Right renal cortex interstitium (tissue), 3 donors: ENCODE results near the gene MICAL2. TPM values are rescaled to one million over a fixed set of nuclear protein-coding genes. Genes with fewer than 3 reads are reported as not detected.

ENCODE experiments used
- DNase-seq, 3 donors: peaks; one replicate each; pipeline ENCODE4 v3.0.0-alpha.2; 2013; ENCODE audit warnings: low read depth in 3 of 3, low spot score in 2 of 3
- polyA plus RNA-seq, 3 donors: library from polyadenylated mRNA; unstranded; fragments of 120-200 nt; gene quantifications; one replicate each; pipeline ENCODE4 v1.2.1, GENCODE V29; 2013; ENCODE audit not compliant: insufficient read length in 3 of 3

Gene MICAL2
- polyA plus RNA-seq, 3 donors: 6.7 to 8.3 (median 7.1) TPM

GRCh38 chr11:12219757-12220156 lies 109.4 kb downstream of the MICAL2 start:
- DNase-seq: no peak

GRCh38 chr11:12220305-12220704 lies 109.9 kb downstream of the MICAL2 start:
- no peak for DNase-seq

GRCh38 chr11:12221051-12221535 lies 110.7 kb downstream of the MICAL2 start:
- no peak for DNase-seq

- no peak for DNase-seq
These were observed 111.8 kb downstream of the MICAL2 start for GRCh38 chr11:12222055-12222792.

- DNase-seq: no peak
These were observed 113.6 kb downstream of the MICAL2 start for GRCh38 chr11:12223771-12224536.

GRCh38 chr11:12224537-12224893 lies 114.1 kb downstream of the MICAL2 start:
- no peak for DNase-seq

- DNase-seq: no peak
These were observed 114.8 kb downstream of the MICAL2 start for GRCh38 chr11:12225046-12225739.

- no peak for DNase-seq
These were observed 115.7 kb downstream of the MICAL2 start for GRCh38 chr11:12226093-12226492.

GRCh38 chr11:12229450-12230229 lies 119.2 kb downstream of the MICAL2 start:
- DNase-seq: no peak

GRCh38 chr11:12232160-12232559 lies 121.8 kb downstream of the MICAL2 start:
- DNase-seq: no peak

GRCh38 chr11:12232817-12233601 lies 122.6 kb downstream of the MICAL2 start:
- no peak for DNase-seq

- no peak for DNase-seq
These were observed 123.2 kb downstream of the MICAL2 start for GRCh38 chr11:12233602-12233925.

- no peak for DNase-seq
These were observed 123.8 kb downstream of the MICAL2 start for GRCh38 chr11:12234221-12234620.

GRCh38 chr11:12235080-12235479 lies 124.7 kb downstream of the MICAL2 start:
- no peak for DNase-seq

GRCh38 chr11:12235553-12235946 lies 125.2 kb downstream of the MICAL2 start:
- no peak for DNase-seq

- DNase-seq: peak in 2 of 3 donors; percentile 39 to 71
These were observed 125.8 kb downstream of the MICAL2 start for GRCh38 chr11:12235947-12236743.

GRCh38 chr11:12236744-12237101 lies 126.3 kb downstream of the MICAL2 start:
- DNase-seq: no peak

GRCh38 chr11:12237381-12237784 lies 127.0 kb downstream of the MICAL2 start:
- no peak for DNase-seq

GRCh38 chr11:12238420-12238819 lies 128.0 kb downstream of the MICAL2 start:
- no peak for DNase-seq
